ENCODE measurements around the gene INVS.

- TF ChIP-seq, protein P1, sequence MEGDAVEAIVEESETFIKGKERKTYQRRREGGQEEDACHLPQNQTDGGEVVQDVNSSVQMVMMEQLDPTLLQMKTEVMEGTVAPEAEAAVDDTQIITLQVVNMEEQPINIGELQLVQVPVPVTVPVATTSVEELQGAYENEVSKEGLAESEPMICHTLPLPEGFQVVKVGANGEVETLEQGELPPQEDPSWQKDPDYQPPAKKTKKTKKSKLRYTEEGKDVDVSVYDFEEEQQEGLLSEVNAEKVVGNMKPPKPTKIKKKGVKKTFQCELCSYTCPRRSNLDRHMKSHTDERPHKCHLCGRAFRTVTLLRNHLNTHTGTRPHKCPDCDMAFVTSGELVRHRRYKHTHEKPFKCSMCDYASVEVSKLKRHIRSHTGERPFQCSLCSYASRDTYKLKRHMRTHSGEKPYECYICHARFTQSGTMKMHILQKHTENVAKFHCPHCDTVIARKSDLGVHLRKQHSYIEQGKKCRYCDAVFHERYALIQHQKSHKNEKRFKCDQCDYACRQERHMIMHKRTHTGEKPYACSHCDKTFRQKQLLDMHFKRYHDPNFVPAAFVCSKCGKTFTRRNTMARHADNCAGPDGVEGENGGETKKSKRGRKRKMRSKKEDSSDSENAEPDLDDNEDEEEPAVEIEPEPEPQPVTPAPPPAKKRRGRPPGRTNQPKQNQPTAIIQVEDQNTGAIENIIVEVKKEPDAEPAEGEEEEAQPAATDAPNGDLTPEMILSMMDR (IDR thresholded peaks at IDR 0.05), result no peak
- no peak for TF ChIP-seq POLR2A (IDR thresholded peaks at IDR 0.05)
Measured at GRCh38 chr9:100346836-100347235, 247.8 kb downstream of the INVS start.

Measured in testis (tissue), 2 donors.